GM19452 (cell line): ENCODE measurements around the gene QKI.
"Not testable (repeated sequence)": the region's sequence is repeated elsewhere in the genome, so short reads cannot be mapped to it uniquely, and the experiment has no call there.

Source experiments
- ATAC-seq: cut with Tn5 transposase; IDR thresholded peaks from one replicate; pipeline ENCODE4 v1.9.1; 2021; ENCODE audit not compliant: unreplicated experiment

Gene QKI

GRCh38 chr6:163572612-163573011 lies 158.1 kb downstream of the QKI start:
- ATAC-seq, result no peak

- ATAC-seq, result no peak
These were observed 159.1 kb downstream of the QKI start for GRCh38 chr6:163573503-163574179.

DNA sequence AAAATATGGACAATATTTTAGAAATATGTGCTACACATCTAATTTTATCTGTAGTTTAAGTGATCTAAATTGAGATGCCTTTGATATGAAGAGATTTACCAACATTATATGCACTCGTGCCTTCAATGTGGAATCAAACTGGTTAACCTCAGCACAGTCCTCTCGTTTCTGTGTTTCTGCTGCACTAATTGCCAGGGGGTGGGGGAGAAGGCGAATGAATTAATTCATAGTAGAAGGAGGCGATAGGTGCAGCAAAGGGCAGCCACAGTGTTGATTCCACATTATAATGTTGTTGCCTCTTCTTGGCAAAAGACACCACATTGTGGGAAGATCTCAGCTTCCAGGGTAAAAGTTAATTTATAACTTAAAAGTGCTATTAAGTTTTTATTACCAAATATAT lies 161.6 kb downstream of the QKI start:
- ATAC-seq, result no peak

DNA sequence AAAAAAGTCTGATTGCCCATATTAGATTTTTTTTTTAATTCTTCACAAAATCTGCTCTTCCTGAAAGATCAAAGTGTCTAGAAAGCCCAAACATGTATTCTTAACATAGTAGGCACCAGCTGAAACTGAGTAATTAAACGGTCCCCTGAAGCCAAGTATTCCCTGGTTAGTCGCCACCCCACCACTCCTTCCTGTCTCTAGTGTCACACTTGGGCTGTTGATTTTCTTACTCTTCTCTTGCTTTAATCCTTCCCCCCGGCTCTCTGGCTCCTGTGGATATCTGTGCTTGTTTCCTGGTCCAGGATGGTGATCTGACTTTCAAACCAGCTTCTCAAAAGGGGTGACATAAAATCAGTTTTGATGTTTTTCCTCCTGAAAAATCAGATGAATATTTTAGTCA lies 162.9 kb downstream of the QKI start:
- no peak for ATAC-seq

DNA sequence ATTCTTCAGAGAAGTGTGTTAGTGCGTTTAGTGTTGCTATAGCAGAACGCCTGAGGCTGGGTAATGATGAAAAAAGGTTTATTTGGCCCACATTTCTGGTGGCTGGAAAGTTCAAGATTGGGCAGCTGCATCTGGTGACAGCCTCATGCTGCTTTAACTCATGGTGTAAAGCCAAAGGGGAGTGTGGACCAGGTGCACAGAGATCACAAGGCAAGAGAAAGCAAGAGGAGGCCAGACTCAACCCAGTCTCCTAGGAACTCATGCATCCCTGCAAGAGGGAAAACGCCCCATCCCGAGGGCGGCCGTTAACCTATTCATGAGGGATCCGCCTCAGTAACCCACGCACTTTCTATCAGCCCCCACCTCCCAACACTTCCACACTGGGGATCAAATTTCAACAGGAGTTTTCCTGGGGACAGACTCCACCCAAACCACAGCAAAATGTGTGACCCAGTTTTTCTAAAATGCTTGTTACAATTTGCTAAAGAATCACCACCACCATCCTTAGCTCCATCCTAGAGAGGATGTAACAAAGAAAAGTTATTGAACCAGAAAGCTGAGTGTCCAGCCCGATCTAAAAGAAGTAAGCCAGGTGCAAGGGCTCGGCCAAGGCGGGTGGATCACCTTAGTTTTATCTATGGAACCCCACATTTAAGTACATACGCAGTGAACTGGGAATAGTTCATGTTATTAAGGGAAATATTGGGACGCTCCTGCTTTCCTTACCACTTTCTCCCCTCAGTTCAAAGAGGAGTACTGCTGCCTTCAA lies 164.8 kb downstream of the QKI start:
- ATAC-seq, result no peak

DNA sequence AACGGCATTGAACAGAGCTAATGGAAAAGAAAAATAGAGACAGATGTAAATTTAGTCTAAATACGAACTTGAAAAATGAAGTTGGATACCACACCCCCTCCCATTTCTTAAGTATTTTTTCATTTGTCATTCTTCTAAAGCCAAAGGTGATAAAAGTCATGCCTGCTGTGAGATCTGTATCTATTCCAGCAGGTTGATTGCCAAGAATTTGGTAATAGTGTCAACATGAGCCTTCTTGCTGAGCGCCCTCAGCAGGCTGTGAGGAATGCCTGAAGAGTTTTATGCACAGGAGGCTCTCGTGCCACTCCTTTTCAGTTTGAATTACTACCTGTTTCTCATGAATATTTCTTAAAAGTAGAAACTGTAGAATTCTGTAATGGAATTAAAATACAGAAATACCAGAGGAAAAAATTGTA lies 165.4 kb downstream of the QKI start:
- ATAC-seq, result no peak

DNA sequence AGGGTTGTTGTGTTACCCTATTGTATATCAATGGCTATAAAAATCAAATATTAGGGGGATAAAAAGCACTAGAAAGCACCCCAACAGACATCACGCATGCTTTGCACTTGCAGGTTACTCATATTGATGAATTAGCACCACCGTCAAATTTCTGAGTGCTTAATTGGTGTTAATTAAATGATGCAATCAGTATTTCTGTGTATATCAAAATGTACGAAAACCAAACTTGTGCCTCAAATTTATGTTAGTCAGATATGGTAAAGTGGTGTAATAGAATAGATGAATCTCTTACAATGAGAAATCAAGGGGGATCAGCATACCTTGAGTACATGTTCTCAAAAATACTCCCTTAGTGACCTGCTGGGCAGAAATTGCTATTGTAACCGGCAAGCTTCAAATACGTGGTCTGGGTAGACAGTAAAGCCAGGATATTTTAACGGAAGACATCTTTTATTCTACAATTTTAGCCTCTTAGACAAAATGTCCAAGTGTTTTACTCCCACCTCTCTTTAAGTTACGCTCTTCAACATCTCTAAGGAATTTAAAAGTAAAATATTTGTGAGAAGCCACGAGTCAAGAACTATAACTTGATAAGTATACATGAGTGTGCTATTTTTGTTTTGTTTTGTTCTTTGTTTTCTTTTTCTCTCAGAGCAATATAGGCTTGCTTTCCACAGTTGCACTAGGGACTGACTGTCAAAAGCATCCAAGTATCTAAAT lies 166.0 kb downstream of the QKI start:
- ATAC-seq, result no peak

- ATAC-seq, result no peak
These were observed 169.0 kb downstream of the QKI start for GRCh38 chr6:163583558-163583957.

GRCh38 chr6:163585932-163586437 lies 171.5 kb downstream of the QKI start:
- no peak for ATAC-seq

- no peak for ATAC-seq
These were observed 172.4 kb downstream of the QKI start for GRCh38 chr6:163586888-163587287.

- ATAC-seq, result no peak
These were observed 173.9 kb downstream of the QKI start for GRCh38 chr6:163588220-163588919.

GRCh38 chr6:163589387-163589786 lies 174.9 kb downstream of the QKI start:
- no peak for ATAC-seq

DNA sequence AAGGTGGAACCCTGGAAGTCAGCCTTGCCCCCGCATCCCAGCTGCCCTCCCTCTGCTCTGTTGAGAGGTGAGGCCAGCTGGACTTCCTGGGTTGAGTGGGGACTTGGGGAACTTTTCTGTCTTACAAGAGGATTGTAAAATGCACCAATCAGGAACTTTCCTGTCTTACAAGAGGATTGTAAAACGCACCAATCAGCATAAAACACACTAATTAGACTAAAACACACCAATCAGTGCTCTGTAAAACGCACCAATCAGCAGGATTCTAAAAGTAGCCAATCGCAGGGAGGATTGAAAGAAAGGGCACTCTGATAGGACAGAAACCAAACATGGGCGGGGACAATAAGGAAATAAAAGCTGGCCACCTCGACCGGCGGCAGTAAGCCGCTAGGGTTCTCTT lies 175.6 kb downstream of the QKI start:
- not testable (repeated sequence) for ATAC-seq

GRCh38 chr6:163592872-163593271 lies 178.4 kb downstream of the QKI start:
- no peak for ATAC-seq

- no peak for ATAC-seq
These were observed 181.7 kb downstream of the QKI start for GRCh38 chr6:163596174-163596573.

- no peak for ATAC-seq
These were observed 184.6 kb downstream of the QKI start for GRCh38 chr6:163599136-163599535.

DNA sequence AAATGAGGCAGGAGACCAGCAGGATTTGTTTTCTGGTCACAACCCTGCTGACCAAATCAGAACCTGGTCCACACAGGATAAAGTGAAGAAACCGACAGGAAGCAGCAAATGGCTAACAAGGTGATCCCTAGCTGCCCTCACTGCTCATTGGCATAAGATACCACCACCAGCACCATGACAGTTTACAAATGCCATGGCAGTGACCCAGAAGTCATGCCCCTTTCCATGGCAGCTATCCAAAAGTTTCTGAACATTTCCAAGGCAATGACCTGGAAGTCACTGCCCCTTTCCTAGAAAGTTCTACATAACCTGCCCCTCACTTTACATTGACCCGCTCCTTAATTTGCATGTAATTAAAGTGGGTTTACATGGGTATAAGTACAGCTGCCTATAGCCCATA lies 185.2 kb downstream of the QKI start:
- ATAC-seq, result no peak

GRCh38 chr6:163600331-163600730 lies 185.8 kb downstream of the QKI start:
- no peak for ATAC-seq

DNA sequence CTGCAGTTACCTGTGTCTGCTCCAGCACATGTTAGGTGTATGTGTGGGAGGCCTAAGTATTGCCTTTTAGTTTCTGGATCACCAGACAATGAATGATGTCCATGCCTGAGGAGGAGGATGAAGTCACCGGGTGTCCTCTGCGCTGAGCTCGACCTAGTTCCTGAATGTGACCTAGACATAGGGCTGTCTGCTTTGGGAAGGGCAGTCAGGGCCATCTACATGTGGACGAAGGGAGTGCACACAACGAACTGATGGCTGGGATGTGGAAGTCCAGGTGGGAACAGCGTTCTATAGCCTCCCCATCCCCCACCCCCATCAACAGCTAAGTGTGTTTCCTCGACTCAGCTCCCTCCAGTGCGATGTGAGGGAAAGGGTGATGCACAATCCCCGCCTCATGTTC lies 186.3 kb downstream of the QKI start:
- ATAC-seq, result no peak

DNA sequence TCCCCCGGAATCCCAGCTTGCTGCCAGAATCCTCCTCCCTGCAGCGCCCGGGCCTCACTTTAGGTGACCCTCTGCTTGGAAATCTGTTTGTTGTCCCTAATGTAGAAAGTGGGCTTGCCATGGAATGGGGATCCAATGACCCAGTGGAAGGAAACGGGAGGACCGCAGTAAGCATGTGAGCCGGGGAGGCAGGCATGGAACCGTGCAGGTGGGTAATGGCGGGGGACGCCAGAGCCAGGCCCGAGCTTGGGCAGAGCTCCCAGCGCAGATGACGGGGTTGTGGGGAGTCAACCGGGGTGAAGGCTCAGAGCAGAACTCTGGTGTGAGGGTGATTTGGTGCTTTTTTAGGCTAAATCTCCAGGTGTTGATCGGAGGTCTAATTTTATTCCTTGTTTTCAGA lies 188.3 kb downstream of the QKI start:
- ATAC-seq, result no peak

DNA sequence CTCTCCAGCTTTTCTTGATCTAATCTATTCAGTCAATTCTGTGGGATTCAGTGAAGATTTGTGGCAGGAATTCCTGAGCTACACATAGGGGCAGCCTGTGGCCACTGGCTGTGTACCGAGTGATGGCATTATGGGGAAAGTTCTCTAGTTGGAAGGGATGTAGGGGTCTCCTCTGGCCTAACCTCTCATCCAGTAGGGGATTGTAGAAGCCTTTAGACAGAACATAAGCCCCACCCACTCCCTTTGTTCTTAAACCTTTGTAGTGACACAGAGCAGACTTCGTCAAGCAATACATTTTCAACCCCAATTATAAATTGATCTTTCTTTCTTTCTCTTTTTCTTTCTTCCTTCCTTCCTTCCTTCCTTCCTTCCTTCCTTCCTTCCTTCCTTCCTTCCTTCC lies 188.9 kb downstream of the QKI start:
- ATAC-seq, result no peak
